CD14-positive monocyte (primary cell): ENCODE results near the gene DEPDC5. TPM values are rescaled to one million over a fixed set of nuclear protein-coding genes. Genes with fewer than 3 reads are reported as not detected.

Experiments
- DNase-seq, 3 donors: peaks; one replicate each; pipeline ENCODE4 v3.0.0-alpha.2; 2011 to 2022
- H2AFZ ChIP-seq: 2 replicates; pipeline ENCODE4 v1.6.0; 2012; ENCODE audit warnings: mild to moderate bottlenecking, low read depth, low read length, inconsistent platforms; ENCODE audit not compliant: insufficient read depth, poor library complexity, severe bottlenecking
- H3K27ac ChIP-seq, 2 donors: 1 replicate in 1 of 2; 2 replicates in 1 of 2; pipeline ENCODE4 v1.5.1; 2012 to 2013; ENCODE audit warnings: low read length in 2 of 2, control low read depth in 1 of 2, inconsistent platforms in 1 of 2, low read depth in 1 of 2, mild to moderate bottlenecking in 1 of 2
- H3K27me3 ChIP-seq, 2 donors: one replicate each; pipeline versions ENCODE4 v1.6.0 to v1.6.1; 2011 to 2013; ENCODE audit warnings: low read length in 2 of 2; ENCODE audit not compliant: control insufficient read depth in 2 of 2, insufficient read depth in 2 of 2
- H3K36me3 ChIP-seq, 2 donors: replicated peaks in 1 of 2; 1 replicate in 1 of 2; 2 replicates in 1 of 2; pipeline versions ENCODE4 v1.5.1 to v1.6.1; 2012 to 2013; ENCODE audit warnings: low read length in 2 of 2, control low read depth in 1 of 2, inconsistent platforms in 1 of 2, mild to moderate bottlenecking in 1 of 2; ENCODE audit not compliant: insufficient read depth in 2 of 2, control insufficient read depth in 1 of 2
- H3K4me1 ChIP-seq, 2 donors: 1 replicate in 1 of 2; 2 replicates in 1 of 2; pipeline versions ENCODE4 v1.5.1 to v1.6.1; 2012 to 2013; ENCODE audit warnings: low read length in 2 of 2, control low read depth in 1 of 2, inconsistent platforms in 1 of 2, mild to moderate bottlenecking in 1 of 2, moderate library complexity in 1 of 2; ENCODE audit not compliant: insufficient read depth in 2 of 2, control insufficient read depth in 1 of 2
- H3K4me2 ChIP-seq: replicated peaks from 2 replicates; pipeline ENCODE3; 2012; ENCODE audit warnings: low read length, moderate library complexity, mild to moderate bottlenecking; ENCODE audit not compliant: poor library complexity, severe bottlenecking; ENCODE audit errors: extremely low read depth
- H3K4me3 ChIP-seq, 3 experiments: fragments of 200-600 bp in 1 of 3; sonication (generic) in 1 of 3; replicated peaks in 1 of 3; 1 replicate in 2 of 3; 2 replicates in 1 of 3; pipeline ENCODE4 v1.5.1; 2011 to 2013; ENCODE audit warnings: low read length in 3 of 3, mild to moderate bottlenecking in 3 of 3, control low read depth in 2 of 3, low read depth in 2 of 3, inconsistent platforms in 1 of 3, moderate library complexity in 1 of 3
- H3K79me2 ChIP-seq: 2 replicates; pipeline ENCODE4 v1.6.0; 2012; ENCODE audit warnings: mild to moderate bottlenecking, control low read depth, inconsistent platforms, low read length, moderate library complexity; ENCODE audit not compliant: insufficient read depth
- H3K9ac ChIP-seq: 2 replicates; pipeline ENCODE4 v1.6.0; 2017; ENCODE audit warnings: low read length, mild to moderate bottlenecking; ENCODE audit not compliant: insufficient read depth, poor library complexity, severe bottlenecking
- H3K9me3 ChIP-seq, 2 donors: replicated peaks in 1 of 2; 1 replicate in 1 of 2; 2 replicates in 1 of 2; pipeline versions ENCODE4 v1.5.1 to v1.6.1; 2012 to 2013; ENCODE audit warnings: low read length in 2 of 2, control low read depth in 1 of 2; ENCODE audit not compliant: control insufficient read depth in 1 of 2, insufficient read depth in 1 of 2
- H4K20me1 ChIP-seq: 2 replicates; pipeline ENCODE4 v1.6.0; 2012; ENCODE audit warnings: mild to moderate bottlenecking, low read length, control low read depth, moderate library complexity; ENCODE audit not compliant: insufficient read depth
- H3K27ac Mint-ChIP-seq, 7 donors: one replicate each; pipeline ENCODE4 v1.8.0; 2020; ENCODE audit warnings: mild to moderate bottlenecking in 7 of 7, mixed read lengths in 7 of 7, moderate library complexity in 6 of 7, inconsistent platforms in 2 of 7
- H3K27me3 Mint-ChIP-seq, 3 donors: one replicate each; pipeline ENCODE4 v1.8.0; 2021 to 2022; ENCODE audit warnings: low read depth in 3 of 3, mild to moderate bottlenecking in 3 of 3, mixed read lengths in 3 of 3, moderate library complexity in 3 of 3, inconsistent platforms in 1 of 3
- H3K36me3 Mint-ChIP-seq, 2 donors: one replicate each; pipeline ENCODE4 v1.8.0; 2020; ENCODE audit warnings: mixed read lengths in 2 of 2, inconsistent platforms in 1 of 2, mild to moderate bottlenecking in 1 of 2
- H3K4me1 Mint-ChIP-seq: one replicate; pipeline ENCODE4 v1.8.0; 2020; ENCODE audit warnings: mild to moderate bottlenecking, mixed read lengths
- H3K4me3 Mint-ChIP-seq, 2 donors: one replicate each; pipeline ENCODE4 v1.8.0; 2020; ENCODE audit warnings: mild to moderate bottlenecking in 2 of 2, mixed read lengths in 2 of 2, moderate library complexity in 1 of 2
- H3K9me3 Mint-ChIP-seq, 7 donors: one replicate each; pipeline ENCODE4 v1.8.0; 2020 to 2022; ENCODE audit warnings: mixed read lengths in 7 of 7, mild to moderate bottlenecking in 6 of 7, moderate library complexity in 6 of 7, inconsistent platforms in 2 of 7
- WGBS: methylation state at CpG from one replicate; pipeline ENCODE4 v1.1.5; 2013; ENCODE audit warnings: missing lambda C conversion rate; ENCODE audit not compliant: insufficient coverage; 5-methylcytosine and 5-hydroxymethylcytosine counted together
- intact Hi-C, 2 donors: fragments of 100-400 bp; cut with micrococcal nuclease; formaldehyde crosslinking; loops; one replicate each; pipeline versions ENCODE4 v1.15.0 to v1.15.1; 2023
- polyA plus RNA-seq, 3 donors: library from polyadenylated mRNA; depleted of rRNA in 1 of 3; unstranded in 2 of 3; stranded (reverse) in 1 of 3; fragments of 300-500 nt in 2 of 3; fragments of >200 nt in 1 of 3; fragmentation: Illumina TruSeq in 2 of 3; gene quantifications; 1 replicate in 2 of 3; 2 replicates in 1 of 3; pipeline ENCODE4 v1.2.3, GENCODE V29; 2012 to 2021
- TF ChIP-seq, protein P1 (sequence below): fragments of 200-600 bp; IDR thresholded peaks from one replicate; pipeline ENCODE4 v1.8.0; 2022; ENCODE audit warnings: antibody characterized with exemption, mild to moderate bottlenecking

The DEPDC5 gene
- polyA plus RNA-seq, 3 donors = 2.2 to 19.5 (median 4.1) TPM

DNA sequence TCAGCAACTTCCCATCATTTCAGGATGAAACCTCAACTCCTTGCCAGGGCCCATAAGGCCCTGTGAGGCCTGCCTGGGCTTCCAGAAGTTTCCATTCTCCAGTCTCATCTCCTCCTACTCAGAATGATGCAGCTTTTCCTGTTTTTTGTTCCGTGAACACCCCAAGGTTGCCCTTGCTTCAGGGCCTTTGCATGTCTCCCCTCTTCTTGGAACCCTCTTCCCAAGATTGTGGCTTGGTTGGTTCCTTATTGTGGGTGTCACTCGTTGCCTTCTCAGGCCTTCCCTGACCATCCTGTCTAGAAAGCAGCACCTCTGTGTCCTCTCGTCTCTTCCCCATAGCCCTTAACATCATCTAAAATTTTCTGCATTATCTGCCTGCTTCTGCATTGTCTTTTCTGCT is 167.3 kb downstream of the DEPDC5 start:
- Mint-ChIP-seq H3K36me3 (peaks cover 2 to 3% of the 10 kb centered on the region in 2 donors), H3K27me3 (peaks cover 0 to 3% (median 1%) of the 10 kb centered on the region in 3 donors), H3K27ac (peak overlapping the region in 4 of 7 donors; percentile 75 to 85 (median 80)), H3K4me3 (peak overlapping the region in 1 of 2 donors; percentile 16), H3K9me3 (peaks cover 0 to 3% (median 0%) of the 10 kb centered on the region in 7 donors), H3K4me1 (peaks cover 87% of the 10 kb centered on the region)
- H2AFZ ChIP-seq = no peak overlapping the region
- no peak overlapping the region for H3K4me3 ChIP-seq
- TF ChIP-seq, protein P1, sequence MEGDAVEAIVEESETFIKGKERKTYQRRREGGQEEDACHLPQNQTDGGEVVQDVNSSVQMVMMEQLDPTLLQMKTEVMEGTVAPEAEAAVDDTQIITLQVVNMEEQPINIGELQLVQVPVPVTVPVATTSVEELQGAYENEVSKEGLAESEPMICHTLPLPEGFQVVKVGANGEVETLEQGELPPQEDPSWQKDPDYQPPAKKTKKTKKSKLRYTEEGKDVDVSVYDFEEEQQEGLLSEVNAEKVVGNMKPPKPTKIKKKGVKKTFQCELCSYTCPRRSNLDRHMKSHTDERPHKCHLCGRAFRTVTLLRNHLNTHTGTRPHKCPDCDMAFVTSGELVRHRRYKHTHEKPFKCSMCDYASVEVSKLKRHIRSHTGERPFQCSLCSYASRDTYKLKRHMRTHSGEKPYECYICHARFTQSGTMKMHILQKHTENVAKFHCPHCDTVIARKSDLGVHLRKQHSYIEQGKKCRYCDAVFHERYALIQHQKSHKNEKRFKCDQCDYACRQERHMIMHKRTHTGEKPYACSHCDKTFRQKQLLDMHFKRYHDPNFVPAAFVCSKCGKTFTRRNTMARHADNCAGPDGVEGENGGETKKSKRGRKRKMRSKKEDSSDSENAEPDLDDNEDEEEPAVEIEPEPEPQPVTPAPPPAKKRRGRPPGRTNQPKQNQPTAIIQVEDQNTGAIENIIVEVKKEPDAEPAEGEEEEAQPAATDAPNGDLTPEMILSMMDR = no peak
- intact Hi-C loops = no loop called here
- H4K20me1 ChIP-seq = no peaks in the 10 kb centered on the region
- H3K9me3 ChIP-seq = no peaks in the 10 kb centered on the region
- H3K36me3 ChIP-seq = no peaks in the 10 kb centered on the region
- H3K9ac ChIP-seq = no peak overlapping the region
- no peaks in the 10 kb centered on the region for H3K79me2 ChIP-seq
- WGBS = no CpG with 5 or more reads among the region's 3 CpGs
- H3K4me1 ChIP-seq = peaks cover 84 to 85% of the 10 kb centered on the region in 2 donors
- no peaks in the 10 kb centered on the region for H3K27me3 ChIP-seq
- H3K4me2 ChIP-seq = no peak overlapping the region
- DNase-seq = no peak
- no peak overlapping the region for H3K27ac ChIP-seq

DNA sequence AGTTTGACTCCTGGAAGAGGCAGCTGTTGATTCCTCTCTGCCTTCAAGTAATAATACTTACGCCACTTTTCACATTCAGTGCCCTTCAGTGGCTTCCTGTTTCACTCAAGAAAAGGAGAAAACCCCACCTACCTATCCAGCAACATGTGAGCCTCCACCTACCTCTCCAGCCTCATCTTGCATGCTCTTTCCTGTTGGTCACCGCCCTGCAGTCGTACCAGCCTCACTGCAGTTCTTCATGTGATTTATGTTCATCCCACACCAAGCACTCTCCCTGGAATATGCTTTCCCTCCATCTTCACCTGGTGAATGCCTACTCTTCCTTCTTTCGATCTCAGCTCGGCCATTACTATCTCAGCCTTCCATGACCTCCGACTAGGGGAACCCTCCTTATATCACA is 168.7 kb downstream of the DEPDC5 start:
- TF ChIP-seq, protein P1 = no peak
- H2AFZ ChIP-seq = no peak overlapping the region
- 20% methylated on average over 6 of the region's 6 CpGs for WGBS
- H3K36me3 Mint-ChIP-seq = peaks cover 2 to 3% of the 10 kb centered on the region in 2 donors
- peaks cover 73% of the 10 kb centered on the region for H3K4me1 Mint-ChIP-seq
- peaks cover 70 to 71% of the 10 kb centered on the region in 2 donors for H3K4me1 ChIP-seq
- peak overlapping the region; percentile 37 to 77 for H3K27ac ChIP-seq
- H3K4me2 ChIP-seq = peak overlapping the region; percentile 59
- H3K9me3 ChIP-seq = no peaks in the 10 kb centered on the region
- peak overlapping the region; percentile 61 to 79 for H3K4me3 Mint-ChIP-seq
- no peaks in the 10 kb centered on the region for H3K79me2 ChIP-seq
- peaks cover 0 to 3% (median 0%) of the 10 kb centered on the region in 7 donors for H3K9me3 Mint-ChIP-seq
- no peaks in the 10 kb centered on the region for H4K20me1 ChIP-seq
- no peaks in the 10 kb centered on the region for H3K27me3 ChIP-seq
- no peaks in the 10 kb centered on the region for H3K36me3 ChIP-seq
- peak in 2 of 3 donors; percentile 24 to 45 for DNase-seq
- peak overlapping the region; percentile 27 for H3K9ac ChIP-seq
- intact Hi-C loops = no loop called here
- peak overlapping the region in 2 of 3 experiments; percentile 46 to 53 for H3K4me3 ChIP-seq
- H3K27me3 Mint-ChIP-seq = peaks cover 1 to 3% (median 2%) of the 10 kb centered on the region in 3 donors
- H3K27ac Mint-ChIP-seq = peak overlapping the region; percentile 83 to 97 (median 93)
